Measurements from ENCODE around the gene RABL2B. TPM values are rescaled to one million over a fixed set of nuclear protein-coding genes. Genes with fewer than 3 reads are reported as not detected.

RABL2B gene
- total RNA-seq, 1 experiment from 2014 or later: 6.3 TPM

DNA sequence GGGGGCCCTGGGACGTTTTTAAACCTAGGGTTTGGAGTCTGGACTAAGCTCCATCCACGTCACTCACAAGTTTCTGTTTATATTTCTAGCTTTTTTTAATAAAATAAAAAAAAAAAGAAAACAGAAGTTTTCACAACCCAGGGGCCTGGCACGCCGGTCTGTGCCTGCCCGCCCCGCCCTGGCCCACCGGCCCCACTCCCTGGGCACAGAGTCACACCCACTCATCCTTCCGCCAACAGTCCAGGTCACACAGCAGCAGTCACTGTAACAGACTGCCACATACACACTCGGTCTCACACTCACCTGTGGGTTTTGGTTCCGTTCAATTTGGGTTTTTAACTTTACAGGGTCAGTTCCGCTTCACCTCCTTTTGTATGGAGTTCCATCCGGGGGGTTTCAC, 50.8 kb downstream of the RABL2B start:
- Histone ChIP-seq H3K9me3 (replicated peaks) (no peaks in the 10 kb centered on the region), H3K36me3 (no peaks in the 10 kb centered on the region), H3K4me3 (no peak overlapping the region), H3K27ac (no peak overlapping the region), H3K27me3 (replicated peaks) (peaks cover 27% of the 10 kb centered on the region), H3K4me1 (replicated peaks) (peaks cover 6% of the 10 kb centered on the region)
- DNase-seq (ENCODE audit: low read depth in 1 of 2, low spot score in 2 of 2): peak in 1 of 2 experiments; percentile 16

DNA sequence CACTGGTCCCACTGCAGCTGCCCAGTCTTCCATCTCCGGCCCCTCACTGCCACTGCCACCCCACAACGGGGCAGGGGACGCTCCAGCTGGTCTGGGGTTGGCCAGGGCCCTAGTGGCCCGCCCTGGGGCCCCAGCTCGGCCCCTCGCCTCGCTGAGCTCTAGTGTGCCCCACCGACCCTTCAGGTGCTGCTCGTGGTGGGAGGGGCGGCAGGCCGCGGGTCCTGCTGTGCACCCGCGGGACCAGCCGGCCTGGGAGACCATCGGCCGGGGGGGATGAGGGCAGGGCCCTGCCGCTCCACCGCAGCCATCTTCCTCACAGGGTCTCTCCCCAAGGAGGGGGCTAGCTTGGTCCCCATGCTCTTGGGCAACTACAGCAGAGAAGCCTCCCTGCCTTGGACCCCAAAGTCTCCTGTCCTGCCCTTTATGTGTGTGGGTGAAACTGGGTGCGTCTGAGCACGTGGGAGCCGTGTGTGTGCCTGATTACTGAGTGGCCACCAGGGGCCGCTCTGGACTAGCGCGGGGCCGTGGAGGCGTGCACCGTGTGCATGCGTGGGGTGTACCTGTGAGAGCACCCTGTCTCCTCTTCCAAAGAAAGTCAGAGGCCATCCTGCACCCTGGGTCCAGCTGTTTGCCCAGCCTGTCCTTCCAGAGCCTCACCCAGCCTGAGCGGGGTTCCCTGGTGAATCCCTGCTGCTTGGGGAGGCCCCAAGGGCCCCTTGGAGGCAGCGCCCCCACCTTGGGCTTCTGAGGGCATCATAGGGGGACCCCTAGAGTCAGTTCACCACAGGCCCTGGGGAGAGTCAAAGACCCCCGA, 51.4 kb downstream of the RABL2B start:
- Histone ChIP-seq H3K27me3 (replicated peaks) (peaks cover 20% of the 10 kb centered on the region), H3K4me3 (no peak overlapping the region), H3K4me1 (replicated peaks) (peaks cover 6% of the 10 kb centered on the region), H3K27ac (no peak overlapping the region), H3K36me3 (no peaks in the 10 kb centered on the region), H3K9me3 (replicated peaks) (no peaks in the 10 kb centered on the region)
- peak; percentile 22 to 54 for DNase-seq (ENCODE audit: low read depth in 1 of 2, low spot score in 2 of 2)

DNA sequence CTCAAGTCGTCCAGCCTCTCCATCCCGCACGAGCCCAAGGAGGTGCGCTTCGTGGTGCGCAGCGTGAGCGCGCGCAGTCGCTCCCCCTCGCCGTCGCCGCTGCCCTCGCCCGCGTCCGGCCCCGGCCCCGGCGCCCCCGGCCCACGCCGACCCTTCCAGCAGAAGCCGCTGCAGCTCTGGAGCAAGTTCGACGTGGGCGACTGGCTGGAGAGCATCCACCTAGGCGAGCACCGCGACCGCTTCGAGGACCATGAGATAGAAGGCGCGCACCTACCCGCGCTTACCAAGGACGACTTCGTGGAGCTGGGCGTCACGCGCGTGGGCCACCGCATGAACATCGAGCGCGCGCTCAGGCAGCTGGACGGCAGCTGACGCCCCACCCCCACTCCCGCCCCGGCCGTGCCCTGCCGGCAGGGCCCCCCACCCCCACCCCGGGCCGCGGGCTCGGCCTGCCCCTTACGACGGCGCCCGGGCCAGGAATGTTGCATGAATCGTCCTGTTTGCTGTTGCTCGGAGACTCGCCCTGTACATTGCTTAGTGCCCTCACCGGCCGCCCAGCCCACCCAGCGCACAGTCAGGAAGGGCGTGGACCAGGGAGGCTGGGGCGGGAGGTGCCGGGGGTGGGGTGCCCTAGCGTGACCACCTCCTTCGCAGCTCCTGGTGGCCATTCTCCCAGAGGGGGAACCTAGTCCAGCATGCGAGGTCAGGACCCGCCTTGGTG, 52.3 kb downstream of the RABL2B start:
- Histone ChIP-seq H3K4me1 (replicated peaks) (peaks cover 6% of the 10 kb centered on the region), H3K4me3 (no peak overlapping the region), H3K36me3 (no peaks in the 10 kb centered on the region), H3K9me3 (replicated peaks) (no peaks in the 10 kb centered on the region), H3K27me3 (replicated peaks) (peaks cover 13% of the 10 kb centered on the region), H3K27ac (no peak overlapping the region)
- peak in 1 of 2 experiments; percentile 34 for DNase-seq (ENCODE audit: low read depth in 1 of 2, low spot score in 2 of 2)

DNA sequence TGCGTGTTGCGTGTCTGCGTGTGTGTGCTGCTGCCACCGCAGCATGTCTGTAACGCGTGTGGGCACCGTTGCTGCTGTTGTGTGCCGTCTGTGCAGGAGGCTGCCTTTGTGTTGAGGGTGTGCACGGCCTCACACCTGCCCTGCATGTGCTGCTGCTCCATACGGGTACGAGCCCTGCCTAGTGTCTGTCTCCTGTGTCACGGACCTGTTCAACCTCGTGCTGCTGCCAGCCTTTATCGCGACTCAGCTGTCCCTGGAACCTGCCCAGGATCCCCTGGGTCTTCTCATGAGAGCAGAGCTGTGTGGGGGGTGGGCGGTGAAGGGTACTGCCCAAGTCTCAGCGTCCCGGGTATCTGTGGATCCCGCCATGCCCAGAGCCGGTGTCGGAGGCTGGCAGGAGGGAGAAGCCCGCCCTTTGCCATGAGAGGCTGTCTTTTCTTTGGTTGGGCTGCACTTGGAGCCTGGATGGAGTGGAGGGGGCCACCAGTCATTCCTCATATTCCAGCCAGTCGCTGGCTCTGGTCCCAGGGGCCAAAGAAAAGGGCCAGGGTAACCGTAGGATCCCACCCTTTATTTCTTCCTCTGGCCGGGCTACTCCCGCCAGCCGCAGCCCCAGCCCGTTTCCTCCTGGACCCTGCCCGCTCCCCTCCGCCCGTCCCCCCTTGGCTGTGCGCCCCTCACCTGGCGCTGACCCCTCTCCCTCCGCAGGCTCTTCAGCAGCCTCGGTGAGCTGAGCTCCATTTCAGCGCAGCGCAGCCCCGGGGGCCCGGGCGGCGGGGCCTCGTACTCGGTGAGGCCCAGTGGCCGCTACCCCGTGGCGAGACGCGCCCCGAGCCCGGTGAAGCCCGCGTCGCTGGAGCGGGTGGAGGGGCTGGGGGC, 53.2 kb downstream of the RABL2B start:
- H3K4me1 ChIP-seq (replicated peaks): peaks cover 6% of the 10 kb centered on the region
- H3K4me3 ChIP-seq: no peak overlapping the region
- H3K9me3 ChIP-seq (replicated peaks): no peaks in the 10 kb centered on the region
- peak in 1 of 2 experiments; percentile 37 for DNase-seq (ENCODE audit: low read depth in 1 of 2, low spot score in 2 of 2)
- H3K27me3 ChIP-seq (replicated peaks): peaks cover 10% of the 10 kb centered on the region; the same call in 1 of the 2 replicates
- H3K27ac ChIP-seq: no peak overlapping the region
- no peaks in the 10 kb centered on the region for H3K36me3 ChIP-seq

DNA sequence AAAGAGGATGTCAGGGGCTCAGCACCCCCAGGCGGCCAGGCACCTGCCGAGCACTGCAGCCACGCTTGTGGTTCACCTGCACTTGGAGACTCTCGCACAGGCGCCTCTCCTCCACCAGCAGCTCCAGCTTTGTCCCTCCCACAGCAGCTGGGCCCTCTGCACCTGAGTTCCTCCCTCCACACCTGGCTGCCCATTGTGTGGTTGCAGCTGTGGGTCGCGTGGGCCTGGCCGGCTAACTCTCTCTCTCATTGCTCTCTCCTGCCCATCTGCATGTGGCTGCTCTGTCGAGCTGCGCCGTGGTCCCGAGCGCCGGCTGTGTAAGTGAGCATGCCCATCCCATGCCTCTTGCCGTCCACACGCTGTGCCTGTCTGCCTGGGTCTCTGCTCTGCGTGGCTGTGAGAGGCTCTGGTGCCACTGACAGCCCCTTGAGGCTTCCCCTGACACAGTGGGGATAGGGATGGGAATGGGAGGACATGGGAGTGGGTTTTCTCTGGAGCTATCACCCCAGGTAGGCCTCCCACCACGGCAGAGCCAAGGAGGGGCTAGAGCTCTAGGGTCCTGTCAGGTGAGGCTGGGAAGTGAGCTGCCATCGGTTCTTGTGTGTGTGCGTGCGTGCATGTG, 53.9 kb downstream of the RABL2B start:
- Histone ChIP-seq H3K4me1 (replicated peaks) (peaks cover 6% of the 10 kb centered on the region), H3K9me3 (replicated peaks) (no peaks in the 10 kb centered on the region), H3K36me3 (no peaks in the 10 kb centered on the region), H3K27ac (no peak overlapping the region), H3K27me3 (replicated peaks) (peaks cover 10% of the 10 kb centered on the region; the same call in 1 of the 2 replicates), H3K4me3 (no peak overlapping the region)
- DNase-seq (ENCODE audit: low read depth in 1 of 2, low spot score in 2 of 2): peak in 1 of 2 experiments; percentile 33

DNA sequence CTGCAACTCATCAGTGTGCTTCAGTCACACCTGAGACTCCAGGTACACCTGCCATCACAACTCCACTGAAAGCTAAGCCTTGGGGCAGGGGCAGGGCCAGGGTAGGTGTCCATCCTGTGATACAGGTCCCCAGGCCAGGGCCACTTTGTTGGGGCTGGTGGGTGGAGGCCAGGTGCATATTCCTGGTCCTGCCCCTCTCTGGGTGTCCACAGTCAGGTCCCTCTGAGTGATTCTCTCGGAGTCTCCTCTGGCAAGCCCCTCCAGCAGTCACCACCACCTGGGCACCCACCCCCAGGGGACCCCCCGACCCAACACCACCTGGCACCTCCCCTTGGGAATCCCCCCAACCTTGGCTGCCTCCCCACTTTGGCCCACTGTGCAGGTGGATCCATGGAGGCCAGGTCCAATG, 54.9 kb downstream of the RABL2B start:
- peaks cover 7% of the 10 kb centered on the region; the same call in 1 of the 2 replicates for H3K27me3 ChIP-seq (replicated peaks)

DNA sequence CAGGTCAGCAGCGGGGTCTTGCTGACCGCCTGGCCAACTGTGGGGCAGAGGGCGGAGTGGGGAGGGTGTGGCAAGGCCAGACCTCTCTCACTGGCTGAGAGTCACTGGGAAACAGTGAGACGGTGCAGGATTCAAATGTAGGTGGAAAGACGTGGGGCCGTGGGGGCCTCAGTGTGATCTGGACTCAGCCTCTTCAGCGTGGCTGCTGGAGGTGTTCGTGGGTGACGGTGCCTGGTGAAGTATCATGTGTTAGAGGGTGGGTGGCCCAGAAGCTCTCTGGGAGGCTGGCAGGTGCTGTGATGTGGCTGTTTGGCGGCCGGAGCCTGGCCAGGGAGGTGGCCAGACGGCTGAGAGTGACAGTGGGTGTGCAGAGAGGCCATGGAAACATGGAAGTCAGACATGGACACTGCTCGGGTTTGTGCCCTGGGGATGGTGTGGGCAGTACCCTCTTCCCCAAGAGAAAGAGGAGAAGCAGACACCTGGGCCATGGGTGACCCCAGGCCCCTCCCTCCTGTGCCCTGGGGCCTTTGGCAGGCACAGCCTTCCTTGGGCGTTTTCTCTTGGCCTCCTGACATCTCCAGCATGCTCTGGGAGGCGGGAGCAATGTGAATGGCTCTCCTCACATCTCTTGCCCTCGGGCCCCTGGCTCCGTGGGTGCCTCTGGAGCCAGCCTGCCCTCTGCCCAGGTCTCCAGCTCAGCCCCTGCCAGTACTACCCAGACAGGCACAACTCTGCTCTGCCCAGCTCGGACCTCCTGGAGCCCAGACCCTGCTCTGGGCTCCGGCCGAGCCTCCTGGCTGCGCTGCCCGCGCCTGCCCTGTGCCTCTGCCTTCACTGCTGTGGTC, 55.5 kb downstream of the RABL2B start:
- Histone ChIP-seq H3K4me1 (replicated peaks) (peaks cover 6% of the 10 kb centered on the region), H3K27me3 (replicated peaks) (peaks cover 7% of the 10 kb centered on the region; the same call in 1 of the 2 replicates), H3K27ac (no peak overlapping the region), H3K9me3 (replicated peaks) (no peaks in the 10 kb centered on the region; the same call in 1 of the 2 replicates), H3K36me3 (no peaks in the 10 kb centered on the region), H3K4me3 (no peak overlapping the region)
- DNase-seq (ENCODE audit: low read depth in 1 of 2, low spot score in 2 of 2): no peak

More for the DNA sequence above, 54.9 kb downstream of the RABL2B start:
- no peaks in the 10 kb centered on the region for H3K36me3 ChIP-seq
- no peak overlapping the region for H3K4me3 ChIP-seq
- peak in 1 of 2 experiments; percentile 33 for DNase-seq (ENCODE audit: low read depth in 1 of 2, low spot score in 2 of 2)
- H3K9me3 ChIP-seq (replicated peaks): no peaks in the 10 kb centered on the region; the same call in 1 of the 2 replicates
- peaks cover 6% of the 10 kb centered on the region for H3K4me1 ChIP-seq (replicated peaks)
- H3K27ac ChIP-seq: no peak overlapping the region

DNA sequence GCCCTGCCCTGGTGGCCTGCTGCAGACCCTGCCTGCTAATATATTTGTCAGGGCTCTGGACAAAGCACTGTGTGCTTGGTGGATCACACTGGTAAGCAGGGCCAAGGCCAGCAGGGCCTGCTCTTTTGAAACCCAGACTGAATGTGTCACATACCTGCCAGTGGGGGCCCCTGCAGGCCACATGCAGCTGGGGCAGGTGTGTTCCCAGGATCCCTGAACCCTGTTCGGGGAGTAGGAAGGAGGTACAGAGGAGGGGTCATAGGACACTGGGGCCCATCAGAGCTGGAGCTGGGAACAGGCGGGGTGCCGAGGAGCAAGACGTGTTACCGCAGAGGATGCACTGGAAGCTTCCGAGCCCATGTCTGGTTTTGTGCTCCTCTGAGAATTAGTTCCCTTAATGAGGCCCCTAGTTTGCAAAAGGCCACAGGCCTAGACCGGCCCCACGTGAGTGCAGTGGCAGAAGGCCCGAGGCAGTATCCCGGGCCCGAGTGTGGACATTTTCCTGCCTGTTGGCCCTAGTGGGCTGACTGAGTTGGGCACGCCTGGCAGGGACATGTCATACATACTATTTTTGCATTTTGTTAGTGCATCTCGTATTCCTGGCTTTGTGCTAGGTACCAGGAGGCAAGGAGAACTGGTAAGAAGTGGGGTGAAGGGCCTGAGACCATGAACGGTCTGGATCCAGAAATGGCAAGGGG, 56.6 kb downstream of the RABL2B start:
- Histone ChIP-seq H3K4me3 (no peak overlapping the region), H3K27me3 (replicated peaks) (peaks cover 7% of the 10 kb centered on the region), H3K4me1 (replicated peaks) (peaks cover 1% of the 10 kb centered on the region), H3K36me3 (no peaks in the 10 kb centered on the region), H3K27ac (no peak overlapping the region), H3K9me3 (replicated peaks) (no peaks in the 10 kb centered on the region; the same call in 1 of the 2 replicates)
- DNase-seq (ENCODE audit: low read depth in 1 of 2, low spot score in 2 of 2): no peak

DNA sequence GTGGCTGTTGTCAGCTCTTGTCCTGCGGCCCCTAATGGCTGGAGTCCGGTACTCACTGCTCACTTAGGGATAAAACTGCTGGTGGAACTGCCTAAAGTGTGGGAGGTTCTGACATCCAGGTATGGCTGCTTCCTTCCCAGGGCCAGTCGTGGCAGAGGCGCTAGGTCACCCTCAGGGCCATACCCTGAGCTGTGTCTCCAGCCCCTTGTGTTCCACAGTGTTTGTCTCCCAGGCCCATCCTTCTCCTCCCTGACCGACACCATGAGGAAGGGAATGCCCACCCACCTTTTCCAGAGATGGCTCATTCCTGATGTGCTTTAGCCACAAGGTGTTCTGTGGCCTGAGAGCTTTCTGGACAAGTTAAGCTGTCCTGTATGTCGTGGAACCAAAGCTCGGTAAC, 57.8 kb downstream of the RABL2B start:
- no peak overlapping the region for H3K27ac ChIP-seq
- H3K36me3 ChIP-seq: no peaks in the 10 kb centered on the region
- no peak for DNase-seq (ENCODE audit: low read depth in 1 of 2, low spot score in 2 of 2)
- peaks cover 15% of the 10 kb centered on the region for H3K27me3 ChIP-seq (replicated peaks)
- no peaks in the 10 kb centered on the region; the same call in 1 of the 2 replicates for H3K9me3 ChIP-seq (replicated peaks)
- no peak overlapping the region for H3K4me3 ChIP-seq
- H3K4me1 ChIP-seq (replicated peaks): no peaks in the 10 kb centered on the region

DNA sequence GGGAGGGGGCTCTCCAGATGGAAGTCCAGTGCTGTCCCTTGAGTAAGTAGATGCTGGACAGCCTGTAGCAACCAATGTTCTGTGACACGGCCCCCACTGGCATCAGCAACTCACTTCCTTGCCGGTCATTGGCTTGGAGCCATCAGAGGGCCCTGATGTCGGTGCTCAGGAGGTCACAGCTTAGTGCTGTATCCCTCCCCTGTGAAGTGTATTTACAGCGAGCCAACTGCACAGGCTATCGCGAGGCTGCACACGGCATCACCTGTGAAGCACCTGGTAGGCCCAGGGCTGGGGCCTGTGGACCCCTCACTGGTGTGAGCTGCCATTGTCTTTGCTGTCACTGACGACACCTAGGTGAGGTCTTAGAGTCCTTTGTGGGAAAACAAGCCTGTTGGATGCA, 58.8 kb downstream of the RABL2B start:
- Histone ChIP-seq H3K27ac (no peak overlapping the region), H3K27me3 (replicated peaks) (peaks cover 23% of the 10 kb centered on the region)
- no peak for DNase-seq (ENCODE audit: low read depth in 1 of 2, low spot score in 2 of 2)

DNA sequence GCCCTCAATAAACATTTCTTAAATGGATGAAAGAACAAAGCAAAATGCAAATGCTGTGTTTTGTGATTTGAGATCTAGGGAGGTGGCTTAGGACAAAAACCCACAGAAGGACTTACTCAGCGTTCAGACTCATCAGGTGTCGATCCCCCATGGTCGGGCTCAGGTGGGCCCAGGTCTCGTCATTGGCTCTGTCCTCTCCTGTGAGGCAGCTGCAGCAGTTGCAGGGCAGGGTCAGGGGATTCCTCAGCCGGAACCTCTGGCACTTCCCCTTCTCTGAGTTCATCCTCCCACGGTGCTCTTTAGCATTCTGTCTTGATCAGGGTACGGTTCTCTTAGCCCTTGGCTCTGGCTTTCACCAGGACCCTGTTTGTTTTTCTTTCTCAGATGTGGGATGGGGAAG, 59.4 kb downstream of the RABL2B start:
- Histone ChIP-seq H3K27ac (no peak overlapping the region), H3K4me3 (no peak overlapping the region), H3K4me1 (replicated peaks) (no peaks in the 10 kb centered on the region), H3K36me3 (no peaks in the 10 kb centered on the region), H3K27me3 (replicated peaks) (peaks cover 29% of the 10 kb centered on the region), H3K9me3 (replicated peaks) (no peaks in the 10 kb centered on the region; the same call in 1 of the 2 replicates)
- no peak for DNase-seq (ENCODE audit: low read depth in 1 of 2, low spot score in 2 of 2)

More for the DNA sequence above, 58.8 kb downstream of the RABL2B start:
- Histone ChIP-seq H3K36me3 (no peaks in the 10 kb centered on the region), H3K4me3 (no peak overlapping the region), H3K9me3 (replicated peaks) (no peaks in the 10 kb centered on the region; the same call in 1 of the 2 replicates), H3K4me1 (replicated peaks) (no peaks in the 10 kb centered on the region)
